WTC11 (cell line): ENCODE data around the gene SLC38A3. TPM values are rescaled to one million over a fixed set of nuclear protein-coding genes. Genes with fewer than 3 reads are reported as not detected.
"Not testable (repeated sequence)": the region's sequence is repeated elsewhere in the genome, so short reads cannot be mapped to it uniquely, and the experiment has no call there.

Experiments used
- ATAC-seq: fragments of 200-7000 bp; cut with Tn5 transposase; 2 replicates; pipeline ENCODE4 v1.10.0; 2021; ENCODE audit warnings: mild to moderate bottlenecking, moderate library complexity
- CTCF ChIA-PET: fragments of 300-600 bp; sonication (Branson Sonifier 250); formaldehyde crosslinking; loops from one replicate; lab custom pipeline; 2021; ENCODE audit warnings: antibody characterized with exemption; lab: Charles Lee
- POLR2A ChIA-PET: fragments of 350-600 bp; sonication (Branson Sonifier 250); formaldehyde crosslinking; loops from one replicate; lab custom pipeline; 2021; ENCODE audit warnings: antibody characterized with exemption; lab: Charles Lee
- DNase-seq: peaks from one replicate; pipeline ENCODE4 v3.0.0; 2021; ENCODE audit warnings: low spot score
- H3K27ac Mint-ChIP-seq: 2 replicates; pipeline ENCODE4 v1.8.0; 2021; ENCODE audit warnings: mixed read lengths
- H3K27me3 Mint-ChIP-seq: 2 replicates; pipeline ENCODE4 v1.8.0; 2021; ENCODE audit warnings: low read depth, mild to moderate bottlenecking, moderate library complexity, mixed read lengths
- H3K36me3 Mint-ChIP-seq: 2 replicates; pipeline ENCODE4 v1.8.0; 2021; ENCODE audit warnings: mixed read lengths
- H3K4me1 Mint-ChIP-seq: 2 replicates; pipeline ENCODE4 v1.8.0; 2022; ENCODE audit warnings: mixed read lengths
- H3K4me3 Mint-ChIP-seq: 2 replicates; pipeline ENCODE4 v1.8.0; 2021; ENCODE audit warnings: mild to moderate bottlenecking, moderate library complexity, mixed read lengths
- H3K9me3 Mint-ChIP-seq: 2 replicates; pipeline ENCODE4 v1.8.0; 2021; ENCODE audit warnings: mixed read lengths
- ARID4B ChIP-seq: sonication (generic); formaldehyde crosslinking; IDR thresholded peaks from 2 replicates; pipeline ENCODE4 v1.8.0; 2023; ENCODE audit warnings: missing genetic modification reagents, mild to moderate bottlenecking, borderline replicate concordance
- ATF2 ChIP-seq: sonication (generic); formaldehyde crosslinking; IDR thresholded peaks from 2 replicates; pipeline ENCODE4 v1.8.1; 2022; ENCODE audit warnings: low read depth, missing genetic modification reagents, borderline replicate concordance
- CDX4 ChIP-seq: fragments of 250-450 bp; sonication (Bioruptor Pico); IDR thresholded peaks from 2 replicates; pipeline ENCODE4 v1.9.0; 2021; ENCODE audit warnings: moderate library complexity, mild to moderate bottlenecking, inconsistent platforms, borderline replicate concordance
- ELF4 ChIP-seq: sonication (generic); formaldehyde crosslinking; IDR thresholded peaks from 2 replicates; pipeline ENCODE4 v1.8.1; 2022; ENCODE audit warnings: low read depth, mild to moderate bottlenecking, moderate library complexity, missing genetic modification reagents
- EMX1 ChIP-seq: fragments of 250-450 bp; sonication (Bioruptor Pico); IDR thresholded peaks from 2 replicates; pipeline ENCODE4 v1.8.0; 2021; ENCODE audit warnings: mild to moderate bottlenecking
- GRHL2 ChIP-seq: fragments of 250-450 bp; sonication (Bioruptor Pico); IDR thresholded peaks from 2 replicates; pipeline ENCODE4 v1.8.0; 2022; ENCODE audit warnings: mild to moderate bottlenecking, moderate library complexity; ENCODE audit not compliant: insufficient replicate concordance, severe bottlenecking
- GTF2I ChIP-seq: fragments of 250-450 bp; sonication (Bioruptor Pico); conservative IDR thresholded peaks from 2 replicates; pipeline ENCODE4 v1.4.0; 2021; ENCODE audit warnings: mild to moderate bottlenecking
- HMGA2 ChIP-seq: fragments of 250-450 bp; sonication (Bioruptor Pico); IDR thresholded peaks from 2 replicates; pipeline ENCODE4 v1.4.0; 2021; ENCODE audit warnings: mild to moderate bottlenecking, moderate library complexity
- KAT7 ChIP-seq: sonication (generic); formaldehyde crosslinking; IDR thresholded peaks from 2 replicates; pipeline ENCODE4 v1.8.1; 2023; ENCODE audit warnings: missing genetic modification reagents, mild to moderate bottlenecking, borderline replicate concordance
- NFYB ChIP-seq: sonication (generic); formaldehyde crosslinking; conservative IDR thresholded peaks from 2 replicates; pipeline ENCODE4 v1.8.0; 2022; ENCODE audit warnings: low read depth, missing genetic modification reagents
- NR2C2 ChIP-seq: sonication (generic); formaldehyde crosslinking; IDR thresholded peaks from 2 replicates; pipeline ENCODE4 v1.8.0; 2022; ENCODE audit warnings: mild to moderate bottlenecking, missing genetic modification reagents
- PREB ChIP-seq: sonication (generic); formaldehyde crosslinking; IDR thresholded peaks from 2 replicates; pipeline ENCODE4 v1.8.1; 2022; ENCODE audit warnings: mild to moderate bottlenecking, missing genetic modification reagents, moderate library complexity, borderline replicate concordance
- SMAD3 ChIP-seq: sonication (generic); formaldehyde crosslinking; IDR thresholded peaks from 2 replicates; pipeline ENCODE4 v1.8.0; 2022; ENCODE audit warnings: missing genetic modification reagents, mild to moderate bottlenecking, borderline replicate concordance
- ZNF263 ChIP-seq: sonication (generic); formaldehyde crosslinking; IDR thresholded peaks from 2 replicates; pipeline ENCODE4 v1.8.1; 2022; ENCODE audit warnings: low read depth, mild to moderate bottlenecking, moderate library complexity, missing genetic modification reagents
- ZNF396 ChIP-seq: fragments of 250-450 bp; sonication (Bioruptor Pico); IDR thresholded peaks from 2 replicates; pipeline ENCODE4 v1.8.0; 2021; ENCODE audit warnings: mild to moderate bottlenecking, moderate library complexity, borderline replicate concordance
- ZNF416 ChIP-seq: fragments of 250-450 bp; sonication (Bioruptor Pico); IDR thresholded peaks from 2 replicates; pipeline ENCODE4 v1.9.0; 2021; ENCODE audit warnings: mild to moderate bottlenecking, inconsistent platforms
- ZSCAN18 ChIP-seq: fragments of 250-450 bp; sonication (Bioruptor Pico); IDR thresholded peaks from 2 replicates; pipeline ENCODE4 v2.1.2; 2022; ENCODE audit warnings: mild to moderate bottlenecking, moderate library complexity
- total RNA-seq: library from RNA; stranded (reverse); gene quantifications from 3 replicates; pipeline ENCODE4 v1.2.3, GENCODE V29; 2021

Gene SLC38A3
- total RNA-seq, 1 experiment from 2014 or later, result 0.90 TPM

GRCh38 chr3:50242851-50243542 is 37.9 kb downstream of the SLC38A3 start:
- Mint-ChIP-seq H3K36me3 (peaks cover 2% of the 10 kb centered on the region; the same call in 1 of the 2 replicates), H3K9me3 (no peaks in the 10 kb centered on the region), H3K27ac (peak overlapping the region; percentile 89), H3K4me3 (peak overlapping the region; percentile 39), H3K4me1 (peaks cover 86% of the 10 kb centered on the region), H3K27me3 (no peaks in the 10 kb centered on the region)
- CTCF ChIA-PET, result interaction anchor here (0.6 to 6.4 kb wide), 11 partner anchors 13 to 122 kb away, joined by 3 to 88 read pairs (median 7); no protein-coding TSS in a partner anchor
- TF ChIP-seq ZSCAN18 (no peak), ZNF416 (CRISPR knock-in tag) (no peak), ZNF263 (CRISPR knock-in tag) (no peak), NFYB (CRISPR knock-in tag) (no peak), ELF4 (CRISPR knock-in tag) (no peak), ATF2 (CRISPR knock-in tag) (no peak), SMAD3 (no peak), GRHL2 (CRISPR knock-in tag) (no peak), ZNF396 (CRISPR knock-in tag) (no peak), NR2C2 (no peak), KAT7 (CRISPR knock-in tag) (no peak), CDX4 (CRISPR knock-in tag) (no peak), GTF2I (CRISPR knock-in tag) (no peak), HMGA2 (CRISPR knock-in tag) (no peak), EMX1 (CRISPR knock-in tag) (no peak)
- ATAC-seq (no peak), DNase-seq (no peak)
- POLR2A ChIA-PET, result no interaction called here

- no peaks in the 10 kb centered on the region for H3K9me3 Mint-ChIP-seq
- no peak for ATAC-seq
- H3K27ac Mint-ChIP-seq, result peak overlapping the region; percentile 80
- no peak overlapping the region for H3K4me3 Mint-ChIP-seq
- no peak for DNase-seq
- H3K36me3 Mint-ChIP-seq, result peaks cover 2% of the 10 kb centered on the region; the same call in 1 of the 2 replicates
- peaks cover 83% of the 10 kb centered on the region for H3K4me1 Mint-ChIP-seq
- no peak for TF ChIP-seq ARID4B (CRISPR knock-in tag)
- TF ChIP-seq PREB, result no peak
- no peaks in the 10 kb centered on the region for H3K27me3 Mint-ChIP-seq
- ChIA-PET CTCF (interaction anchor here (0.6 to 6.4 kb wide), 8 partner anchors 13 to 122 kb away, joined by 3 to 88 read pairs (median 8); no protein-coding TSS in a partner anchor), POLR2A (interaction anchor here (1.0 to 1.3 kb wide), 2 partner anchors 8 to 16 kb away, joined by 3 to 4 read pairs; partner anchors contain the start of gene GNAI2)
Observed at GRCh38 chr3:50243543-50243895, 38.4 kb downstream of the SLC38A3 start.

GRCh38 chr3:50244813-50245212 is 39.7 kb downstream of the SLC38A3 start:
- CTCF ChIA-PET, result interaction anchor here (0.6 to 2.0 kb wide), 4 partner anchors 9 to 20 kb away, joined by 3 to 8 read pairs (median 5); partner anchors contain the start of gene GNAI2
- not testable (repeated sequence) for H3K9me3 Mint-ChIP-seq, H3K36me3 Mint-ChIP-seq, DNase-seq, H3K27me3 Mint-ChIP-seq, ATAC-seq, H3K4me3 Mint-ChIP-seq
- Mint-ChIP-seq H3K27ac (peak overlapping the region; percentile 91), H3K4me1 (peaks cover 70% of the 10 kb centered on the region)
- POLR2A ChIA-PET, result interaction anchor here (1.3 kb wide), 1 partner anchor 17 kb away, joined by 3 read pairs; no protein-coding TSS in a partner anchor
